ENCODE data around the gene STAT3. TPM values are rescaled to one million over a fixed set of nuclear protein-coding genes. Genes with fewer than 3 reads are reported as not detected.
A peak's percentile ranks its signal among the peaks of the same experiment; 100 is the strongest.

The STAT3 gene
- total and polyA plus RNA-seq, 2 of the 13 experiments (the other 11 are each of a cell fraction or from before 2014, with no cell fraction given) = 61.8 to 62.4 TPM

DNA sequence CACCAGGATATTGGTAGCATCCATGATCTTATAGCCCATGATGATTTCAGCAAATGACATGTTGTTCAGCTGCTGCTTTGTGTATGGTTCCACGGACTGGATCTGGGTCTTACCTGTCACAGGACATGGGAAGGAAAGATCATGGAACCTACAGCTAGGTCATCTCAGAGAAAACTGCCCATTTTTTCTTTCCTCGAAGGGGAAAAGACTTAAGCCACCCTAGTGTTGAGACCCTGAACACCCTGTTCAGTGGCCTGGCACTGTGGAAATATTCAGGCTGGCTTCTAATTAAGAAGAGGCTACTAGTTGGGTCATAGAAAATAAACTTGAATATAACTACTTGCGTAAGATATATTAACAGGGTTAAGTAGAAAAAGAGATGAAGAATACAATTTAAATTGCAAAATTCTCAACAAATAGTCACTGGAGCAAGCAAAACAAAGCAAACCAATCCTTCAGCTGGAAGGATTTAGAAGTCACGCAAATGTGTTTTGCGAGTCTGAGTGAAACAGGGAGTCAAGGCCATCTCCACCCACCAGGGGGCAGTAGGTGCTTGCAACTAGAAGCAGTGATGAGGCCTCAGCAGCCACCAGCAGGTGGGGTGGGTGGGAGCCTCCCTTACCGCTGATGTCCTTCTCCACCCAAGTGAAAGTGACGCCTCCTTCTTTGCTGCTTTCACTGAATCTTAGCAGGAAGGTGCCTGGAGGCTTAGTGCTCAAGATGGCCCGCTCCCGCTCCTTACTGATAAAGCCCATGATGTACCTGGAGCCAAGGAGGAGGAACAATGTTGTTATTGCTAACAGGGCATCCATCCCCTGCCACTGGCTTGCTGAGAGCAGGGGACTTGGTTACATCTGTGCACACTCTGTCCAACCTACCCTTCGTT lies 65.6 kb downstream of the STAT3 start (continued):
- TF ChIP-seq, protein P1, sequence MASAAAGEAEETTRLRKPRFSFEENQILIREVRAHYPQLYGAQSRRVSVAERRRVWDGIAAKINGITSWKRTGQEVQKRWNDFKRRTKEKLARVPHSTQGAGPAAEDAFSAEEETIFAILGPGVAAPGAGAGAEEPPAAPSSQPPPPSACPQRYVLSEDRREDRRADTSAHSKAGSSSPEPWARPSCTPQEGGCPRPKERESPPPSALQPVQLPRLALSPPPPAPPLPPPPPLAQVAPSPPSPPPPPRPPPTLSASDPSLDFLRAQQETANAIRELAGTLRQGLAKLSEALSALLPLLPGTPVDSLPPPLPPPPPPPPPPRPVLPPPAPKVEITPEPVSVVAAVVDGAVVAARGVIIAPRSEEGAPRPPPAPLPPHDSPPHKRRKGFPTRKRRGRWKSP (CRISPR knock-in tag; IDR thresholded peaks at IDR 0.05) = no peak
- no peak for TF ChIP-seq HDAC1 (CRISPR knock-in tag; IDR thresholded peaks at IDR 0.05)
- TF ChIP-seq, protein P2, sequence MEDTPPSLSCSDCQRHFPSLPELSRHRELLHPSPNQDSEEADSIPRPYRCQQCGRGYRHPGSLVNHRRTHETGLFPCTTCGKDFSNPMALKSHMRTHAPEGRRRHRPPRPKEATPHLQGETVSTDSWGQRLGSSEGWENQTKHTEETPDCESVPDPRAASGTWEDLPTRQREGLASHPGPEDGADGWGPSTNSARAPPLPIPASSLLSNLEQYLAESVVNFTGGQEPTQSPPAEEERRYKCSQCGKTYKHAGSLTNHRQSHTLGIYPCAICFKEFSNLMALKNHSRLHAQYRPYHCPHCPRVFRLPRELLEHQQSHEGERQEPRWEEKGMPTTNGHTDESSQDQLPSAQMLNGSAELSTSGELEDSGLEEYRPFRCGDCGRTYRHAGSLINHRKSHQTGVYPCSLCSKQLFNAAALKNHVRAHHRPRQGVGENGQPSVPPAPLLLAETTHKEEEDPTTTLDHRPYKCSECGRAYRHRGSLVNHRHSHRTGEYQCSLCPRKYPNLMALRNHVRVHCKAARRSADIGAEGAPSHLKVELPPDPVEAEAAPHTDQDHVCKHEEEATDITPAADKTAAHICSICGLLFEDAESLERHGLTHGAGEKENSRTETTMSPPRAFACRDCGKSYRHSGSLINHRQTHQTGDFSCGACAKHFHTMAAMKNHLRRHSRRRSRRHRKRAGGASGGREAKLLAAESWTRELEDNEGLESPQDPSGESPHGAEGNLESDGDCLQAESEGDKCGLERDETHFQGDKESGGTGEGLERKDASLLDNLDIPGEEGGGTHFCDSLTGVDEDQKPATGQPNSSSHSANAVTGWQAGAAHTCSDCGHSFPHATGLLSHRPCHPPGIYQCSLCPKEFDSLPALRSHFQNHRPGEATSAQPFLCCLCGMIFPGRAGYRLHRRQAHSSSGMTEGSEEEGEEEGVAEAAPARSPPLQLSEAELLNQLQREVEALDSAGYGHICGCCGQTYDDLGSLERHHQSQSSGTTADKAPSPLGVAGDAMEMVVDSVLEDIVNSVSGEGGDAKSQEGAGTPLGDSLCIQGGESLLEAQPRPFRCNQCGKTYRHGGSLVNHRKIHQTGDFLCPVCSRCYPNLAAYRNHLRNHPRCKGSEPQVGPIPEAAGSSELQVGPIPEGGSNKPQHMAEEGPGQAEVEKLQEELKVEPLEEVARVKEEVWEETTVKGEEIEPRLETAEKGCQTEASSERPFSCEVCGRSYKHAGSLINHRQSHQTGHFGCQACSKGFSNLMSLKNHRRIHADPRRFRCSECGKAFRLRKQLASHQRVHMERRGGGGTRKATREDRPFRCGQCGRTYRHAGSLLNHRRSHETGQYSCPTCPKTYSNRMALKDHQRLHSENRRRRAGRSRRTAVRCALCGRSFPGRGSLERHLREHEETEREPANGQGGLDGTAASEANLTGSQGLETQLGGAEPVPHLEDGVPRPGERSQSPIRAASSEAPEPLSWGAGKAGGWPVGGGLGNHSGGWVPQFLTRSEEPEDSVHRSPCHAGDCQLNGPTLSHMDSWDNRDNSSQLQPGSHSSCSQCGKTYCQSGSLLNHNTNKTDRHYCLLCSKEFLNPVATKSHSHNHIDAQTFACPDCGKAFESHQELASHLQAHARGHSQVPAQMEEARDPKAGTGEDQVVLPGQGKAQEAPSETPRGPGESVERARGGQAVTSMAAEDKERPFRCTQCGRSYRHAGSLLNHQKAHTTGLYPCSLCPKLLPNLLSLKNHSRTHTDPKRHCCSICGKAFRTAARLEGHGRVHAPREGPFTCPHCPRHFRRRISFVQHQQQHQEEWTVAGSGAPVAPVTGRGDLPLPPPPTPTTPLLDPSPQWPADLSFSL (CRISPR knock-in tag; IDR thresholded peaks at IDR 0.05) = no peak
- no peak for TF ChIP-seq EZH2 (conservative IDR thresholded peaks at IDR 0.05; ENCODE audit: low read depth, low read length)
- TF ChIP-seq YEATS2 (CRISPR knock-in tag; IDR thresholded peaks at IDR 0.05; ENCODE audit: borderline replicate concordance) = peak; percentile 75; the same call in 1 of the 2 replicates
- TF ChIP-seq ETV5 (CRISPR knock-in tag; IDR thresholded peaks at IDR 0.05; ENCODE audit: borderline replicate concordance) = no peak; the same call in 1 of the 2 replicates
- no peak for TF ChIP-seq AGO2 (optimal IDR thresholded peaks at IDR 0.05; ENCODE audit: low read depth, low read length)
- TF ChIP-seq CHCHD3 (CRISPR knock-in tag; IDR thresholded peaks at IDR 0.05) = no peak
- peak; percentile 75 for TF ChIP-seq YY1 (IDR thresholded peaks at IDR 0.05; ENCODE audit: insufficient read depth, insufficient replicate concordance, low read depth, low read length)
- no peak for TF ChIP-seq ZNF672 (CRISPR knock-in tag; IDR thresholded peaks at IDR 0.05)
- TF ChIP-seq REPIN1 (CRISPR knock-in tag; IDR thresholded peaks at IDR 0.05; ENCODE audit: borderline replicate concordance, low read depth) = peak; percentile 89; the same call in 1 of the 2 replicates
- TF ChIP-seq XBP1 (CRISPR knock-in tag; IDR thresholded peaks at IDR 0.05) = no peak
- 0 out of 2 replicates have a peak, but pooled peaks have one; percentile 61 for TF ChIP-seq ZNF792 (CRISPR knock-in tag; IDR thresholded peaks at IDR 0.05)
- TF ChIP-seq, protein P3, sequence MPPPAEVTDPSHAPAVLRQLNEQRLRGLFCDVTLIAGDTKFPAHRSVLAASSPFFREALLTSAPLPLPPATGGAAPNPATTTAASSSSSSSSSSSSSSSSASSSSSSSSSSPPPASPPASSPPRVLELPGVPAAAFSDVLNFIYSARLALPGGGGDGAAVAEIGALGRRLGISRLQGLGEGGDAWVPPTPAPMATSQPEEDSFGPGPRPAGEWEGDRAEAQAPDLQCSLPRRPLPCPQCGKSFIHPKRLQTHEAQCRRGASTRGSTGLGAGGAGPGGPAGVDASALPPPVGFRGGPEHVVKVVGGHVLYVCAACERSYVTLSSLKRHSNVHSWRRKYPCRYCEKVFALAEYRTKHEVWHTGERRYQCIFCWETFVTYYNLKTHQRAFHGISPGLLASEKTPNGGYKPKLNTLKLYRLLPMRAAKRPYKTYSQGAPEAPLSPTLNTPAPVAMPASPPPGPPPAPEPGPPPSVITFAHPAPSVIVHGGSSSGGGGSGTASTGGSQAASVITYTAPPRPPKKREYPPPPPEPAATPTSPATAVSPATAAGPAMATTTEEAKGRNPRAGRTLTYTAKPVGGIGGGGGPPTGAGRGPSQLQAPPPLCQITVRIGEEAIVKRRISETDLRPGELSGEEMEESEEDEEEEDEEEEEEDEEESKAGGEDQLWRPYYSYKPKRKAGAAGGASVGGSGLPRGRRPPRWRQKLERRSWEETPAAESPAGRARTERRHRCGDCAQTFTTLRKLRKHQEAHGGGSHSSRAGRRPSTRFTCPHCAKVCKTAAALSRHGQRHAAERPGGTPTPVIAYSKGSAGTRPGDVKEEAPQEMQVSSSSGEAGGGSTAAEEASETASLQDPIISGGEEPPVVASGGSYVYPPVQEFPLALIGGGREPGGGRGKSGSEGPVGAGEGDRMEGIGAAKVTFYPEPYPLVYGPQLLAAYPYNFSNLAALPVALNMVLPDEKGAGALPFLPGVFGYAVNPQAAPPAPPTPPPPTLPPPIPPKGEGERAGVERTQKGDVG (CRISPR knock-in tag; IDR thresholded peaks at IDR 0.05; ENCODE audit: borderline replicate concordance) = 0 out of 2 replicates have a peak, but pooled peaks have one; percentile 74
- peak; percentile 30; the same call in 1 of the 2 replicates for TF ChIP-seq POGZ (CRISPR knock-in tag; IDR thresholded peaks at IDR 0.05)
- peak; percentile 85; the same call in 1 of the 2 replicates for TF ChIP-seq ZBTB38 (CRISPR knock-in tag; IDR thresholded peaks at IDR 0.05)
- TF ChIP-seq ZFP41 (CRISPR knock-in tag; IDR thresholded peaks at IDR 0.05; ENCODE audit: borderline replicate concordance) = 0 out of 2 replicates have a peak, but pooled peaks have one; percentile 51
